K562 (cell line): ENCODE data around the gene ZNF574. TPM values are rescaled to one million over a fixed set of nuclear protein-coding genes. Genes with fewer than 3 reads are reported as not detected.
"Not testable (repeated sequence)": the region's sequence is repeated elsewhere in the genome, so short reads cannot be mapped to it uniquely, and the experiment has no call there.

Source experiments
- ATF7 ChIP-seq: fragments of 450-650 bp; IDR thresholded peaks from 2 replicates; pipeline ENCODE4 v1.7.1; 2014; ENCODE audit warnings: mild to moderate bottlenecking, moderate library complexity
- polyA plus RNA-seq, 8 experiments: library from polyadenylated mRNA; depleted of rRNA in 4 of 8; stranded (reverse) in 5 of 8; unstranded in 3 of 8; fragments of >200 nt; fragmentation: Nextera tagmentation in 2 of 8; fragmentation: Illumina TruSeq in 1 of 8; extraction: Ambion mirVana in 2 of 8; extraction: Trizol in 1 of 8; gene quantifications; 2 replicates each; pipeline versions ENCODE4 v1.2.1 to v1.2.3, GENCODE V29; 2011 to 2014; ENCODE audit warnings: inconsistent platforms in 1 of 8, missing spikeins in 1 of 8
- total RNA-seq, 7 experiments: library from RNA; depleted of rRNA in 6 of 7; stranded (reverse); fragments of >200 nt in 6 of 7; fragmentation: Illumina TruSeq in 2 of 7; extraction: Trizol in 2 of 7; gene quantifications; 2 replicates each; pipeline versions ENCODE4 v1.2.1 to v1.2.3, GENCODE V29; 2011 to 2021; ENCODE audit warnings: low replicate concordance in 1 of 7
- TF ChIP-seq, protein P1 (sequence below), 2 experiments: fragments of 450-650 bp; formaldehyde crosslinking in 1 of 2; IDR thresholded peaks; 2 replicates each; pipeline versions ENCODE4 v1.4.0 to v1.6.1; 2014 to 2020; ENCODE audit warnings: mild to moderate bottlenecking in 2 of 2, borderline replicate concordance in 1 of 2, low read depth in 1 of 2
- TF ChIP-seq, protein P2 (sequence below): sonication (generic); IDR thresholded peaks from 2 replicates; pipeline ENCODE4 v1.6.1; 2016
- TF ChIP-seq, protein P3 (sequence below), 3 experiments: IDR thresholded peaks in 2 of 3; conservative IDR thresholded peaks in 1 of 3; 2 replicates each; pipeline ENCODE4 v1.5.1; 2011 to 2012; ENCODE audit warnings: low read length in 3 of 3, mild to moderate bottlenecking in 3 of 3, control low read depth in 2 of 3, improper control_type of control experiment in 1 of 3, inconsistent platforms in 1 of 3, low read depth in 1 of 3, mixed read lengths in 1 of 3, moderate library complexity in 1 of 3; ENCODE audit not compliant: insufficient read depth in 2 of 3

ZNF574 gene
- total and polyA plus RNA-seq, 9 of the 15 experiments (the other 6 are each of a cell fraction or from before 2014, with no cell fraction given) = 0.24 to 20.7 (median 8.4) TPM

DNA sequence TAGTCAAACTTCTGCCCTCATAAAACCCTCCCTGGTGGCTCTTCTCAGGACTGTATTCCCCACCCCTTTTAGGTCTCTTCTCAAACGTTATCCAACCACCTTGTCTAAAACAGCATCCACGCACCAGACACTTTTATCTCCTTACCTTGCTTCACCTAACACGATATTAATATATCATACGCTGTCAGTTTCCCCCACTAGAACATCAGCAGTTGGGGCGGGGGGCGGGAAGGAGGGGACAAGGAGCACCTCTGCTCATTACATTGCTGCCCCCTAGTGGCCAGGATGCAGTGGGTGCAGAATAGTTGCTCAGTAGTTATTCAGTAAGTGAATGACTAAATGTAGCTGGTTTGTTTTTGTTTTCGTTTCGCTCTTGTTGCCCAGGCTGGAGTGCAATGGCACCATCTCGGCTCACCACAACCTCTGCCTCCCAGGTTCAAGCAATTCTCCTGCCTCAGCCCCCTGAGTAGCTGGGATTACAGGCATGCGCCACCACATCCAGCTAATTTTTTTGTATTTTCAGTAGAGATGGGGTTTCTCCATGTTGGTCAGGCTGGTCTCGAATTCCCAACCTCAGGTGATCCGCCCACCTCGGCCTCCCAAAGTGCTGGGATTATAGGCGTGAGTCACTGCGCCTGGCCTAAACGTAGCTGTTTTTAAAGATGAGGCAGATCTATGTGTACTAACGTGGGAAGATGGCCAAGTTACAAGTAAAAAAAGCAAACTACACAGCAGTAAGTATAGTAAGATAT lies 41.1 kb upstream of the ZNF574 start (continued):
- TF ChIP-seq ATF7 = peak; percentile 36; the same call in 1 of the 2 replicates
- TF ChIP-seq, protein P1, sequence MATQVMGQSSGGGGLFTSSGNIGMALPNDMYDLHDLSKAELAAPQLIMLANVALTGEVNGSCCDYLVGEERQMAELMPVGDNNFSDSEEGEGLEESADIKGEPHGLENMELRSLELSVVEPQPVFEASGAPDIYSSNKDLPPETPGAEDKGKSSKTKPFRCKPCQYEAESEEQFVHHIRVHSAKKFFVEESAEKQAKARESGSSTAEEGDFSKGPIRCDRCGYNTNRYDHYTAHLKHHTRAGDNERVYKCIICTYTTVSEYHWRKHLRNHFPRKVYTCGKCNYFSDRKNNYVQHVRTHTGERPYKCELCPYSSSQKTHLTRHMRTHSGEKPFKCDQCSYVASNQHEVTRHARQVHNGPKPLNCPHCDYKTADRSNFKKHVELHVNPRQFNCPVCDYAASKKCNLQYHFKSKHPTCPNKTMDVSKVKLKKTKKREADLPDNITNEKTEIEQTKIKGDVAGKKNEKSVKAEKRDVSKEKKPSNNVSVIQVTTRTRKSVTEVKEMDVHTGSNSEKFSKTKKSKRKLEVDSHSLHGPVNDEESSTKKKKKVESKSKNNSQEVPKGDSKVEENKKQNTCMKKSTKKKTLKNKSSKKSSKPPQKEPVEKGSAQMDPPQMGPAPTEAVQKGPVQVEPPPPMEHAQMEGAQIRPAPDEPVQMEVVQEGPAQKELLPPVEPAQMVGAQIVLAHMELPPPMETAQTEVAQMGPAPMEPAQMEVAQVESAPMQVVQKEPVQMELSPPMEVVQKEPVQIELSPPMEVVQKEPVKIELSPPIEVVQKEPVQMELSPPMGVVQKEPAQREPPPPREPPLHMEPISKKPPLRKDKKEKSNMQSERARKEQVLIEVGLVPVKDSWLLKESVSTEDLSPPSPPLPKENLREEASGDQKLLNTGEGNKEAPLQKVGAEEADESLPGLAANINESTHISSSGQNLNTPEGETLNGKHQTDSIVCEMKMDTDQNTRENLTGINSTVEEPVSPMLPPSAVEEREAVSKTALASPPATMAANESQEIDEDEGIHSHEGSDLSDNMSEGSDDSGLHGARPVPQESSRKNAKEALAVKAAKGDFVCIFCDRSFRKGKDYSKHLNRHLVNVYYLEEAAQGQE (IDR thresholded peaks at IDR 0.05; ENCODE audit: borderline replicate concordance) = peak; percentile 55; the same call in 1 of the 2 replicates
- TF ChIP-seq, protein P1 (CRISPR knock-in tag; IDR thresholded peaks at IDR 0.05; ENCODE audit: low read depth) = not testable (repeated sequence)
- TF ChIP-seq, protein P2, sequence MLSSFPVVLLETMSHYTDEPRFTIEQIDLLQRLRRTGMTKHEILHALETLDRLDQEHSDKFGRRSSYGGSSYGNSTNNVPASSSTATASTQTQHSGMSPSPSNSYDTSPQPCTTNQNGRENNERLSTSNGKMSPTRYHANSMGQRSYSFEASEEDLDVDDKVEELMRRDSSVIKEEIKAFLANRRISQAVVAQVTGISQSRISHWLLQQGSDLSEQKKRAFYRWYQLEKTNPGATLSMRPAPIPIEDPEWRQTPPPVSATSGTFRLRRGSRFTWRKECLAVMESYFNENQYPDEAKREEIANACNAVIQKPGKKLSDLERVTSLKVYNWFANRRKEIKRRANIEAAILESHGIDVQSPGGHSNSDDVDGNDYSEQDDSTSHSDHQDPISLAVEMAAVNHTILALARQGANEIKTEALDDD = peak; percentile 43; the same call in 1 of the 2 replicates
- TF ChIP-seq, protein P3, sequence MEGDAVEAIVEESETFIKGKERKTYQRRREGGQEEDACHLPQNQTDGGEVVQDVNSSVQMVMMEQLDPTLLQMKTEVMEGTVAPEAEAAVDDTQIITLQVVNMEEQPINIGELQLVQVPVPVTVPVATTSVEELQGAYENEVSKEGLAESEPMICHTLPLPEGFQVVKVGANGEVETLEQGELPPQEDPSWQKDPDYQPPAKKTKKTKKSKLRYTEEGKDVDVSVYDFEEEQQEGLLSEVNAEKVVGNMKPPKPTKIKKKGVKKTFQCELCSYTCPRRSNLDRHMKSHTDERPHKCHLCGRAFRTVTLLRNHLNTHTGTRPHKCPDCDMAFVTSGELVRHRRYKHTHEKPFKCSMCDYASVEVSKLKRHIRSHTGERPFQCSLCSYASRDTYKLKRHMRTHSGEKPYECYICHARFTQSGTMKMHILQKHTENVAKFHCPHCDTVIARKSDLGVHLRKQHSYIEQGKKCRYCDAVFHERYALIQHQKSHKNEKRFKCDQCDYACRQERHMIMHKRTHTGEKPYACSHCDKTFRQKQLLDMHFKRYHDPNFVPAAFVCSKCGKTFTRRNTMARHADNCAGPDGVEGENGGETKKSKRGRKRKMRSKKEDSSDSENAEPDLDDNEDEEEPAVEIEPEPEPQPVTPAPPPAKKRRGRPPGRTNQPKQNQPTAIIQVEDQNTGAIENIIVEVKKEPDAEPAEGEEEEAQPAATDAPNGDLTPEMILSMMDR (IDR thresholded peaks at IDR 0.05 in 2 of 3, conservative IDR thresholded peaks at IDR 0.05 in 1 of 3; ENCODE audit: insufficient read depth in 2 of 3, low read depth in 1 of 3, low read length in 3 of 3) = peak; percentile 83 to 92 (median 89)
